Measurements from ENCODE around the gene BRPF1.

BRPF1 gene

DNA sequence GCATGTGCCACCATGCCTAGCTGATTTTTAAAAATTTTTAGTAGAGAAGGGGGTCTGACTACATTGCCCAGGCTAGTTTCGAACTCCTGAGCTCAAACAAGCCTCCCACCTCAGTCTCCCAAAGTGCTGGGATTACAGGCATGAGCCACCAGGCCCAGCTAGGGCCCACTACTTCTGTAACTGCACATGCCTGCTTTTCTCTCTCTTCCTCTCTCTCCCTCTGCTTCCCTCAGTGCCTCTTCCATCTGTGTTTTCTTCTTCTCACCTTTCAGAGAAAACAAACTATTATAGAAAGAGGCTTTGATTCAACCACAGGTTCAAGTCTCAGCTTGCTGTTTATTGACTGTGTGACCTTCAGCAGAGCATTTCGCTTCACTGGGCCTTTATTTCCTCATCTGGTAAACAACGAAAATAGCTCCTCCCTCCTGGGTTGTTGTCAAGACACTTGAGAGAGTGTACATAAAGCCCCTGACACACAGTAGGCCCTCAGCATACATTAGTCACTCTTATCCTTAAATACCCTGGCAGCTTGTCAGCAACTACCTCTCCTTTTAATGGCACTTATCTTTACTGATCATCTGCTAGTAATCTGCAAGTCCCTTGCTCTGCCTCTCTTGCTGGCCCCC, 50.6 kb downstream of the BRPF1 start:
- H3K4me3 ChIP-seq (ENCODE audit: low read depth in 1 of 2, low read length in 1 of 2), result peak overlapping the region in 1 of 2 experiments; percentile 54
- H3K27me3 ChIP-seq, result no peaks in the 10 kb centered on the region
- peak overlapping the region; percentile 94 for H3K27ac ChIP-seq
- no peak for TF ChIP-seq CTCF (IDR thresholded peaks at IDR 0.05)
- H3K4me1 ChIP-seq (ENCODE audit: control insufficient read depth in 1 of 2, insufficient read depth in 1 of 2, low read depth in 1 of 2, low read length in 1 of 2), result peaks cover 45% of the 10 kb centered on the region in 2 experiments
- H3K9me3 ChIP-seq, result no peaks in the 10 kb centered on the region
- peaks cover 50% of the 10 kb centered on the region for H3K36me3 ChIP-seq

GRCh38 chr3:9782770-9783169, 51.2 kb downstream of the BRPF1 start:
- no peak overlapping the region for H3K4me3 ChIP-seq (ENCODE audit: low read depth in 1 of 2, low read length in 1 of 2)
- peak overlapping the region; percentile 94 for H3K27ac ChIP-seq
- peaks cover 56% of the 10 kb centered on the region for H3K36me3 ChIP-seq
- TF ChIP-seq CTCF (IDR thresholded peaks at IDR 0.05), result no peak
- H3K27me3 ChIP-seq, result no peaks in the 10 kb centered on the region
- H3K9me3 ChIP-seq, result no peaks in the 10 kb centered on the region
- H3K4me1 ChIP-seq (ENCODE audit: control insufficient read depth in 1 of 2, insufficient read depth in 1 of 2, low read depth in 1 of 2, low read length in 1 of 2), result peaks cover 45% of the 10 kb centered on the region in 2 experiments

- Histone ChIP-seq H3K4me1 (ENCODE audit: control insufficient read depth in 1 of 2, insufficient read depth in 1 of 2, low read depth in 1 of 2, low read length in 1 of 2) (peaks cover 39 to 40% of the 10 kb centered on the region in 2 experiments), H3K27ac (no peak overlapping the region), H3K27me3 (no peaks in the 10 kb centered on the region), H3K36me3 (peaks cover 63% of the 10 kb centered on the region), H3K4me3 (ENCODE audit: low read depth in 1 of 2, low read length in 1 of 2) (no peak overlapping the region), H3K9me3 (no peaks in the 10 kb centered on the region)
- TF ChIP-seq CTCF (IDR thresholded peaks at IDR 0.05), result no peak
These were observed 52.4 kb downstream of the BRPF1 start for GRCh38 chr3:9783954-9784353.

DNA sequence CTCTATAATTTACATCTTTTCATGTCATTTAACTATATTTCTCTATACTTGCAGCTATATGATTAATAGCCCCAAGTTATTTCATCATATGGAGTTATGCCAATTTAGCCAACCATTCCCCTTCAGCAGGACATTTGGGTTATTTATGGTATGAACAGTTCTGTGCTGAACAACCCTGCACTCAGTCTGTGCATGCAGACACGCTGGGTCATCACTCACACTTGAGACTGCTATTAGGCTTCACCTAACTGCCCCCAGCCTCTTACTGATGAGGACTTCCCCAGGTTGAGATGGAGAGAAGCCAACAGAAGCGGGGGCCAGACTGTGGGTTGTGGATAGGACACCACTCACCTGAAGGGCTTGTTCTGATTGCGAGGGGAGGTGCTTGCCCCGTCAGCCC, 53.4 kb downstream of the BRPF1 start:
- peaks cover 73% of the 10 kb centered on the region for H3K36me3 ChIP-seq
- no peaks in the 10 kb centered on the region for H3K9me3 ChIP-seq
- peaks cover 29 to 30% of the 10 kb centered on the region in 2 experiments for H3K4me1 ChIP-seq (ENCODE audit: control insufficient read depth in 1 of 2, insufficient read depth in 1 of 2, low read depth in 1 of 2, low read length in 1 of 2)
- no peak overlapping the region for H3K4me3 ChIP-seq (ENCODE audit: low read depth in 1 of 2, low read length in 1 of 2)
- no peak overlapping the region for H3K27ac ChIP-seq
- H3K27me3 ChIP-seq, result no peaks in the 10 kb centered on the region
- TF ChIP-seq CTCF (IDR thresholded peaks at IDR 0.05), result no peak

DNA sequence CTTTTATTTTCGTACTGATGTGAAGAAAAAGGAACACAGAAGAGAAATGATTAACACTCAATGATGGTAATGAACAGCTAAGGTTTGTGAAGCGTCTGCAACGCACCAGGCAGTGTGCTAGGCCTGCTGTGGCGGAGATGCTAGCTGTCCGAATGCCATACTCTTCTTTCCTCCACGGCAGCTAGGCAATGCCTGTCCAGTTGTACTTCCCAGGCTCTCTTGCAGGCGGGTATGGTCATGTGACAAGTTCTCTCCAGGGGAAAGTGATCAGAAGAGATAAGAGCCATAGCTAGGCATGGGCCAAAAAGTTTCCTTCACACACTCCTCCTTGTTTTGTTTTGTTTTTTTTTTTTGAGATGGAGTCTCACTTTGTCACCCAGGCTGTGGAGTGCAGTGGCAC, 54.1 kb downstream of the BRPF1 start:
- Histone ChIP-seq H3K36me3 (peaks cover 80% of the 10 kb centered on the region), H3K9me3 (no peaks in the 10 kb centered on the region), H3K27me3 (no peaks in the 10 kb centered on the region), H3K27ac (no peak overlapping the region), H3K4me3 (ENCODE audit: low read depth in 1 of 2, low read length in 1 of 2) (no peak overlapping the region), H3K4me1 (ENCODE audit: control insufficient read depth in 1 of 2, insufficient read depth in 1 of 2, low read depth in 1 of 2, low read length in 1 of 2) (peaks cover 28 to 29% of the 10 kb centered on the region in 2 experiments)
- TF ChIP-seq CTCF (IDR thresholded peaks at IDR 0.05), result no peak

All from neutrophil (primary cell).